Stimulated activated CD4-positive, alpha-beta T cell treated with anti-CD3 and anti-CD28 coated beads, Interleukin-2, amount 100 ng/mL, for 24 hours (primary cell): Measurements from ENCODE around the gene CDK5R2.

ENCODE experiments used
- DNase-seq, 2 donors: peaks; one replicate each; pipeline ENCODE4 v3.0.0-alpha.2; 2020

CDK5R2 gene

GRCh38 chr2:219009294-219009693, 49.8 kb downstream of the CDK5R2 start:
- DNase-seq, result no peak

GRCh38 chr2:219010162-219010756, 50.8 kb downstream of the CDK5R2 start:
- peak in 1 of 2 donors; percentile 29 for DNase-seq

- no peak for DNase-seq
Measured at GRCh38 chr2:219010873-219011272, 51.4 kb downstream of the CDK5R2 start.
